Astrocyte of the cerebellum (primary cell): ENCODE measurements around the gene CTBP1.

Experiments used
- DNase-seq: peaks from one replicate; pipeline ENCODE4 v3.0.0-alpha.2; 2011; ENCODE audit warnings: low read depth
- H3K4me3 ChIP-seq: 2 replicates; pipeline ENCODE4 v1.5.1; 2011; ENCODE audit warnings: mild to moderate bottlenecking, low read depth, low read length, moderate library complexity
- CTCF ChIP-seq: IDR thresholded peaks from 2 replicates; pipeline ENCODE4 v1.5.1; 2012; ENCODE audit warnings: low read length, low read depth, moderate library complexity, mild to moderate bottlenecking; ENCODE audit errors: missing control alignments
- in situ Hi-C: cut with HindIII; loops from 2 replicates; pipeline ENCODE4 v1.10.0; 2017; ENCODE audit warnings: low sequenced_read_pairs

The CTBP1 gene

GRCh38 chr4:1194010-1194900 lies 54.7 kb downstream of the CTBP1 start:
- no peak for TF ChIP-seq CTCF
- no peak for DNase-seq
- in situ Hi-C loops, result no loop called here
- no peak overlapping the region for H3K4me3 ChIP-seq

- in situ Hi-C loops, result no loop called here
- no peak for TF ChIP-seq CTCF
- DNase-seq, result no peak
Observed at GRCh38 chr4:1193206-1194009, 55.5 kb downstream of the CTBP1 start.

DNA sequence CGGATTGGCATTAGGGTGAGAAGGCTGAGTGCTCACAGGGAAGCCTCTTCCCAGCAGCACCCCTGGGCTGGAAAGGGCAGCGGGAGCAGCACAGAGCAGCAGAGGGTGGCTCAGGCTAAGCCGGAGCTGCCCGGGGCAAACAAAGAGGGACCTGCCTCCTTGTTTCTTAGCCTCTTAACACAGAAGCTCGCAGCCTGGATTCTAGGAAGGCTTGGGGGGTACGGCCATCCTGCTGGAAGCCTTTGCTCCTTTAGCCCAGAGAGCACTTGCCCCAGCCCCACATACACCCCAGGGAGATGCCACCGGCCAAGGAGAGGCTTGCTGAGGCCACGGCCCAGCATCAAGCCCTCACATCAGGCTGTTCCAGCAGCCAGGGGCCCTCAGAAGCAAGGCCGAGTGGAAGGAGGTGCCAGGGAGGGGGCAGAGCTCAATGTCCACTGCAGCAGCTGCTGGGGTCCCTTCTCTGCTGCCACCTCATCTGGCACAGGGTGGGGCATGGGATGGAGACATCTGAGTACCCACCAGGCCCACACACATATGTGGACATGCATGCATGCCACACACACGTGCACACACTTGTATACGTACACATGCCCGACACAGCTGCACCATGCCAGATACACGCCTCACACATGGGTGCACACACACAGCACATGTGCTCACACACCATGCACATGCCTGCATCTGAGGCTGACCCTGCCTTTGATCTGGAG lies 56.3 kb downstream of the CTBP1 start:
- DNase-seq, result no peak
- no peak overlapping the region for H3K4me3 ChIP-seq
- no peak for TF ChIP-seq CTCF
- in situ Hi-C loops, result no loop called here

More at GRCh38 chr4:1193206-1194009, 55.5 kb downstream of the CTBP1 start:
- H3K4me3 ChIP-seq, result no peak overlapping the region

GRCh38 chr4:1192091-1192492 lies 56.8 kb downstream of the CTBP1 start:
- H3K4me3 ChIP-seq, result no peak overlapping the region
- no peak for TF ChIP-seq CTCF
- in situ Hi-C loops, result no loop called here
- peak; percentile 94 for DNase-seq

DNA sequence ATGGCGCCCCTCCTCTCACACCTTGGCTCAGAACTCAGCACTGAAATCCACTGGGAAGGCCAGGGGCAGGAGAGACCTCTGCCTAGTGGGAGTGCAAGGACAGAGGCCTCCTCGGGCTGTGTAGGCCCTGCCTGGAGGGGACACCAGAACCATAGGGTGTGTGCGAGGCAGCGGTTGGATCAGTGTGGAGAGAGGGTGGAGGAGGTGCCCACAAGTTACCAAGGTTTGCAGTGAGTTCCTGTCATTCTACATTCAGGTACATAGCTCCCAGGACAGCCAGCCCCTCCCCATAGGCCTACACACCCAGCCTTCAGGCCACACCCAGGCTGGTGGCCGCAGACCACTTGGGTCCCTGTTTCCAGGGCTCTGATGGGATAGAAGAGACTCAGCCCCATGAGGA lies 57.3 kb downstream of the CTBP1 start:
- TF ChIP-seq CTCF, result no peak
- no peak for DNase-seq
- H3K4me3 ChIP-seq, result no peak overlapping the region
- in situ Hi-C loops, result no loop called here

DNA sequence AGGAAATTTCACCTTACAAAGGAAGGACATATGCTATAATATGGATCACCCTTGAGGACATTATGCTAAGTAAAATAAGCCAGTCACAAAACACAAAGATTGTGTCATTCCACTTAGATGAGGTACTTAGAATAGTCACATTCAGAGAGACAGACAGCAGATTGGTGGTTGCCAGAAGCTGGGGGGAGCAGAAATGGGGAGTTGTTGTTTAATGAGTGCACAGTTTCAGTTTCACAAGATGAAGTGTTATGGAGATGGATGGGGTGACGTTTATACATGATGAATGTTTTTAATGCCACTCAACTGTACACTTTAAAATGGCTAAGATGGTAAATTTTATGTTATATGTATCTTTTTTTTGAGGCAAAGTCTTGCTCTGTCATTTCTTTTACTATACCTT lies 61.7 kb downstream of the CTBP1 start:
- in situ Hi-C loops, result no loop called here
- DNase-seq, result no peak
- no peak for TF ChIP-seq CTCF

More for the DNA sequence above, 61.7 kb downstream of the CTBP1 start:
- no peak overlapping the region for H3K4me3 ChIP-seq
